Endothelial cell (in vitro differentiated cells): Measurements from ENCODE around the gene KDM5B. TPM values are rescaled to one million over a fixed set of nuclear protein-coding genes. Genes with fewer than 3 reads are reported as not detected.

ENCODE experiments used
- DNase-seq: peaks from one replicate; pipeline ENCODE4 v3.0.0; 2021; ENCODE audit warnings: low spot score
- H3K27ac Mint-ChIP-seq: one replicate; pipeline ENCODE4 v1.8.0; 2021; ENCODE audit warnings: mixed read lengths, inconsistent platforms; ENCODE audit not compliant: unreplicated experiment
- H3K27me3 Mint-ChIP-seq: one replicate; pipeline ENCODE4 v1.8.0; 2021; ENCODE audit warnings: mild to moderate bottlenecking, moderate library complexity, mixed read lengths, inconsistent platforms; ENCODE audit not compliant: unreplicated experiment
- H3K36me3 Mint-ChIP-seq: one replicate; pipeline ENCODE4 v1.8.0; 2021; ENCODE audit warnings: mild to moderate bottlenecking, low read depth, mixed read lengths, inconsistent platforms; ENCODE audit not compliant: unreplicated experiment
- H3K4me1 Mint-ChIP-seq: one replicate; pipeline ENCODE4 v1.8.0; 2021; ENCODE audit warnings: mild to moderate bottlenecking, mixed read lengths, inconsistent platforms; ENCODE audit not compliant: unreplicated experiment
- H3K4me3 Mint-ChIP-seq: one replicate; pipeline ENCODE4 v1.8.0; 2021; ENCODE audit warnings: mild to moderate bottlenecking, mixed read lengths, inconsistent platforms; ENCODE audit not compliant: unreplicated experiment
- H3K9me3 Mint-ChIP-seq: one replicate; pipeline ENCODE4 v1.8.0; 2021; ENCODE audit warnings: mixed read lengths, inconsistent platforms; ENCODE audit not compliant: unreplicated experiment
- total RNA-seq: library from RNA; stranded (reverse); fragmentation: NEBNext Ultra II Directional; extraction: Animal tissue kit (Norgen Biotek cat#: 25700); gene quantifications from one replicate; pipeline ENCODE4 v1.2.1, GENCODE V29; 2021; ENCODE audit not compliant: unreplicated experiment
- TF ChIP-seq, protein P1 (sequence below): fragments of 200-600 bp; sonication (generic); IDR thresholded peaks from one replicate; pipeline ENCODE4 v1.5.0; 2021; ENCODE audit warnings: antibody characterized with exemption; ENCODE audit not compliant: unreplicated experiment

The KDM5B gene
- total RNA-seq, 1 donor from 2014 or later = 195 TPM

DNA sequence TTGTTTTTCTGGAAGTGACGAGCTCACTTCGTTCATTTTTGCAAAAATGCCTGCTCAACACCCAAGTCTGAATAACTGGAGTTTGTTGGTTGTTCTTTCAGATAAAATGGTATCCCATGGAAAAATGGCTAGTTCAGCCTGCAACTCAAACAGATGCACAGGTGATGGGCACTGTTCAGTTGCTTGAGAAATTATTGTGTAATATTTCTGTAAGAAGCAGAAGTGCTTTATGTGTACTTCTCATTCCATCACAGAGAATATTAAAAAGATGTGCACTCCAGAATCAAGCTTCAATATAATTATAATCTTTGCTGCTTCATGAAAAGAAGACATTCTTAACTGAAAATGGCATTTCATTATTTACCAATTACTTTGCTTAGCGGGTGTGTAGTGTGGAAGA, 107.0 kb downstream of the KDM5B start:
- no peaks in the 10 kb centered on the region for H3K36me3 Mint-ChIP-seq

DNA sequence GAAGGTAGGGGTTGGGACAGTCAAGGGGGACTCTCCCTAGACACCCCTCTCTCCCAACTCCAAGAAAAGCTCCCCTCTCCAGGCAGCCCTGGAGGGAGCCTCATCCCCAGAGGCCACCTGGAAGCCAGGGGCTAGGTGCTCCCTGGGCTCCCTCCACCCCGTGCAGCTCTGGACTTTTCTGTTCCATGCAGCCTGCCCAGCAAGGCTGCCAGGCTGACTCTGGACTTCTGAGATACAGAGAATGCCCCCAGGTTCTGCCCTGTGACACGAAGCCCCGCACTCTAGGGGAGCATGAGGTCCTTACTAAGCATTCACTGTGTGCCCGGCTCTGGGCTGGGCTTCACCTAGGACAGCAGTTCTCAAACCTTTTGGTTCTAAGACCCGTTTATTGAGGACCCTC, 108.2 kb downstream of the KDM5B start:
- TF ChIP-seq, protein P1, sequence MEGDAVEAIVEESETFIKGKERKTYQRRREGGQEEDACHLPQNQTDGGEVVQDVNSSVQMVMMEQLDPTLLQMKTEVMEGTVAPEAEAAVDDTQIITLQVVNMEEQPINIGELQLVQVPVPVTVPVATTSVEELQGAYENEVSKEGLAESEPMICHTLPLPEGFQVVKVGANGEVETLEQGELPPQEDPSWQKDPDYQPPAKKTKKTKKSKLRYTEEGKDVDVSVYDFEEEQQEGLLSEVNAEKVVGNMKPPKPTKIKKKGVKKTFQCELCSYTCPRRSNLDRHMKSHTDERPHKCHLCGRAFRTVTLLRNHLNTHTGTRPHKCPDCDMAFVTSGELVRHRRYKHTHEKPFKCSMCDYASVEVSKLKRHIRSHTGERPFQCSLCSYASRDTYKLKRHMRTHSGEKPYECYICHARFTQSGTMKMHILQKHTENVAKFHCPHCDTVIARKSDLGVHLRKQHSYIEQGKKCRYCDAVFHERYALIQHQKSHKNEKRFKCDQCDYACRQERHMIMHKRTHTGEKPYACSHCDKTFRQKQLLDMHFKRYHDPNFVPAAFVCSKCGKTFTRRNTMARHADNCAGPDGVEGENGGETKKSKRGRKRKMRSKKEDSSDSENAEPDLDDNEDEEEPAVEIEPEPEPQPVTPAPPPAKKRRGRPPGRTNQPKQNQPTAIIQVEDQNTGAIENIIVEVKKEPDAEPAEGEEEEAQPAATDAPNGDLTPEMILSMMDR = no peak
- Mint-ChIP-seq H3K4me3 (no peak overlapping the region), H3K27me3 (peaks cover 2% of the 10 kb centered on the region), H3K36me3 (no peaks in the 10 kb centered on the region), H3K4me1 (peaks cover 6% of the 10 kb centered on the region), H3K9me3 (no peaks in the 10 kb centered on the region), H3K27ac (no peak overlapping the region)
- DNase-seq = no peak

More for the DNA sequence above, 107.0 kb downstream of the KDM5B start:
- TF ChIP-seq, protein P1 = no peak
- H3K4me3 Mint-ChIP-seq = no peak overlapping the region
- peaks cover 6% of the 10 kb centered on the region for H3K4me1 Mint-ChIP-seq
- no peaks in the 10 kb centered on the region for H3K9me3 Mint-ChIP-seq
- DNase-seq = no peak
- peaks cover 2% of the 10 kb centered on the region for H3K27me3 Mint-ChIP-seq
- H3K27ac Mint-ChIP-seq = no peak overlapping the region

DNA sequence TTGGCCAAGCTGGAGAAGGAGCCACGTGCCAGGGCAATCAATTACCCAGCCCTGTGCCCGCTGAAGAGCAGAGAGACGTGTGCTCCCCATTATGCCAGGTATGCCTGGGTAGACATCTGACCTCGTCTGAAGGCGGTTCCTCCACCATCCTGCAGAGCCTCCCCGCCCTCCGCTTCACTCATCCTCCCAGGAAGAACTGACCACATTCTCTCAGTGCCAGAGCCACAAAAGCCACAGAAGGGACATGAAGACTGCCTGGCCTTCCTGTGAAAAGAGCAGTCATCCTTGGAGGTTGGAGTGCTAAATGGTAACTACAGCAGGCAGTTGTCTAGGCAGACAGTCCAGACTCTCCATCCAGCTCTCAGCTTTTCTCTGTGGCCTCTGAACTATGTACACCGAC, 109.9 kb downstream of the KDM5B start:
- Mint-ChIP-seq H3K4me1 (peaks cover 6% of the 10 kb centered on the region), H3K36me3 (no peaks in the 10 kb centered on the region), H3K9me3 (no peaks in the 10 kb centered on the region), H3K27ac (no peak overlapping the region), H3K27me3 (peaks cover 2% of the 10 kb centered on the region), H3K4me3 (no peak overlapping the region)
- TF ChIP-seq, protein P1 = no peak
- no peak for DNase-seq

DNA sequence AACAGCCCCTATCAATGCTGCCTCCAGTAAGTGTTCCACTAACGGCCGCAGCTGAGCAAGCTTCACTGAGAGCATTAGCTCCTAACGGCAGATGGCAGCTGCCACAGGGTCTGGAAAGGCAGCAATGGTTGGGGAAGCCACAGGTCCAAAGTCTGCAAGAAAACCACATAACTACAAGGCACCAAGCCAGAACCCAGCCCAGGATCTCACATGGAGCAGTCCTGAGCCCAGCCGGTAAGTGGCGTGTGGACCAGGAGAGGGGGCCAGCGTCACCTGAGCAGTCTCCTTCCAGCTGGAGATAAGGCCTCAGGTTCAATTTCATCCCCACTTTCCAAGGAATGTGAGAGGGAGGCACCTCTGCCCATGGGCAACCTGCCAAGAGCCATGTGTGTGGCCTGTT, 111.2 kb downstream of the KDM5B start:
- Mint-ChIP-seq H3K4me1 (peaks cover 6% of the 10 kb centered on the region), H3K9me3 (no peaks in the 10 kb centered on the region), H3K27me3 (peaks cover 2% of the 10 kb centered on the region), H3K4me3 (no peak overlapping the region), H3K27ac (no peak overlapping the region), H3K36me3 (no peaks in the 10 kb centered on the region)
- DNase-seq = no peak
- TF ChIP-seq, protein P1 = no peak

DNA sequence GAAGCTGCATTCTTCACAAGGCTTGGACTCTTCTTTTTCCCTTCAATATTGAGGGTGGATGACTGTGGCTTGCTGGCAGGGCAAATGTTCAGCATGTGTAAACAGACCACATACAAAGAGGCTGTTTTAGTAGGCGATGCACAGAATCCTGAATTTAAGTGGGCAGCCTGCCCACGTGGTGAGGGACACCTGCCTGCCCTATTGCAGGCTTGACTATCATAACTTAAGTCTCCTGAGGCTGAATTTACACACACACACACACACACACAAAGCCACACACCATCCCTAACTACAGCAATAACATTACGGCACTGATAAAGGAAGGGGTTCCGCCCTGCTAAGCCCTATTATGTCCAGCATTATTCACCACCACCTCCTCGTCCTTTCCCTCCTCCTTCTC, 113.9 kb downstream of the KDM5B start:
- Mint-ChIP-seq H3K36me3 (no peaks in the 10 kb centered on the region), H3K4me1 (peaks cover 6% of the 10 kb centered on the region), H3K4me3 (no peak overlapping the region), H3K27ac (no peak overlapping the region), H3K27me3 (peaks cover 9% of the 10 kb centered on the region), H3K9me3 (no peaks in the 10 kb centered on the region)
- TF ChIP-seq, protein P1 = no peak
- no peak for DNase-seq
